T-helper 2 cell treated with Interferon-gamma antibody and Interleukin-4, amounts not matched to agents 100 ng/mL and 5 ng/mL, for 36 hours (primary cell): Measurements from ENCODE around the gene SPTA1. TPM values are rescaled to one million over a fixed set of nuclear protein-coding genes. Genes with fewer than 3 reads are reported as not detected.

ENCODE experiments used
- intact Hi-C: fragments of 100-400 bp; cut with micrococcal nuclease; formaldehyde crosslinking; loops from one replicate; pipeline ENCODE4 v1.15.1; 2023
- total RNA-seq: library from RNA; stranded (reverse); gene quantifications from 2 replicates; pipeline ENCODE4 v1.2.3, GENCODE V29; 2022

Gene SPTA1
- total RNA-seq, 1 donor from 2014 or later: not detected

DNA sequence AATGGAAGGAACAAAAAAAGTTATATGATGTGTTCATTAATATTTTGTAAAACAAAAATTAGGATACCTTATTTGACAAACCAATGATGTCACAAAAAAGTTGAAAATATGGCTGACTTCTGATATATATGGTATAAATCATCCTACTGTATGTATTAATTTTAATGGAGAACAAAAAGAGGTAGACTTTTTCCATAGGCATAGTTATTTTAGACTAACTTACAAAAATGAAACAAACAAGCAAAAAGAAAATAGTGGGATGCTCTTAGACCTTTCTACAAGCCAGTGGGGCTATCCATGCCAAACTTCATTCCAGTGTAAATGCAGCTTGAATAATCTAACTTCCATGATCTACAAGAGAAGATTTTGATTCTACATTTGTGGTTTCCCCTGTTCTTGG is 522 bp upstream of the SPTA1 start:
- intact Hi-C loops: no loop called here

GRCh38 chr1:158685085-158685484 is 1.4 kb downstream of the SPTA1 start:
- intact Hi-C loops: no loop called here

DNA sequence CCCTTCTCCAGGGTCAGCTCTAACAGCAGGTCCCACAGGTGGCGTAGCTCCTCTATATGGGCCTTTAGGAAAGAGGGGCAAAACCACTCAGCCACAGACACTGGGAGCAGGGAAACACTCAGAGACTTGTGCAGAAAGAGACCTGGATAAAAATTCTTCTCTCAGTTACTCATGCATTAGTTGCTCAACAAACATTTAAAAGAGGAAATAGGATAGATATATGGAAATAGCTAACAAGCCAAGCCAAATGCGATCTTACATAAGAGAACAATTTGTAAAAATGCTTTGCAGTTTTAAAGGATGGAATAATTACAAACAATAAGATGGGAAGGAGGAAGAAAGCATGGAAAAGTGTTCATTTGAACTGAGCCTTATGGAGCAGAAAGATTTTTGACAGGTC is 4.9 kb downstream of the SPTA1 start:
- intact Hi-C loops: no loop called here

DNA sequence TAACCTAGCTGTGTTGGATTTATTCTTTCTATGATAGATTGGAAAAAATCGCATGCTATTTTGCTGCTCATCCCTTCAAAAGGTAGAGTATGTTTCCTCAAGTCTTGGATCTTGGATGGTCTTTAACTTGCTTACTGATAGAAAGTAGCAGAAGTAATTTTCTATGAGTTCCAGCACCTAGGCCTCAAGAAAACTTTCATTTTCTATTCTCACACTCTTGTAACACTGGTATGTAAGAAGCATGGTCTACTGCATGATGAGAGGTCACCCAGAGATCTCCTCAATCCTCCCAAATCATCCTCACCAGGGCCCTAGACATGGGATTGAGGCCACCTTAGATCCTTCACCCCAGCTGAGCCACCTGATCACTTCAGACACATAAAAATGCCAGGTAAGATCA is 7.2 kb downstream of the SPTA1 start:
- intact Hi-C loops: no loop called here

DNA sequence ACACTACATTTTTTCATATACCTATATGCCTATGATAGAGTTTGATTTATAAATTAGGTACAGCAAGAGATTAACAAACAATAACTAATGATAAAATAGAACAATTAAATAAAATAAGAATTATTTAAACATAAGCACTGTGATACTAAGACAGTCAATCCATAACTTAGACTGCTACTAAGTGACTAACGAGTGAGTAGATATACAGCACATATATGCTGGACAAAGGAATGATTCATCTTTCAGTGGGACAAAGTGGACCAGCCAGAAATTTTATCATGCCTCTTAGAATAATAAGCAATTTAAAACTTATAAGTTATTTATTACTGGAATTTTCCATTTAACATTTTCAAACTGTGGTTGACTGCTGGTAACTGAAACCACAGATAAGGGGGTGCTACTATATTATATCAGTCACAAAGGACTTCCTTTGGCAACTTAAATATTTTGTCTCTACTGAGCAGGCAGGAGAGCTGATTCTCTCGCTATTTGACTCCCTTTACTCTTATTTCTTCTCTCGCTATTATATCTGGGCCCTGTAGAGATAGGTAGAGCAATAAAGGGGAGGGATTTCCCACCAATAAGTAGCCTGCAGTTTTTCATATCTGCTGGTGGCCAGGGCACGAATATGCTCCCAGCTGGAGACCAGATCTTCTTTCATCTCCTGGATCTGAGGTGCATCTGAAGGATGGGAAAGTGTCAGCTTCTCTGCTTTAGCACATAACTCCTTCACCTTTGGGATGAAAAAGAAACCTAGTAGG is 10.8 kb downstream of the SPTA1 start:
- intact Hi-C loops: no loop called here

- intact Hi-C loops: no loop called here
Observed at GRCh38 chr1:158674302-158674701, 12.2 kb downstream of the SPTA1 start.

GRCh38 chr1:158666037-158666436 is 20.5 kb downstream of the SPTA1 start:
- intact Hi-C loops: no loop called here

DNA sequence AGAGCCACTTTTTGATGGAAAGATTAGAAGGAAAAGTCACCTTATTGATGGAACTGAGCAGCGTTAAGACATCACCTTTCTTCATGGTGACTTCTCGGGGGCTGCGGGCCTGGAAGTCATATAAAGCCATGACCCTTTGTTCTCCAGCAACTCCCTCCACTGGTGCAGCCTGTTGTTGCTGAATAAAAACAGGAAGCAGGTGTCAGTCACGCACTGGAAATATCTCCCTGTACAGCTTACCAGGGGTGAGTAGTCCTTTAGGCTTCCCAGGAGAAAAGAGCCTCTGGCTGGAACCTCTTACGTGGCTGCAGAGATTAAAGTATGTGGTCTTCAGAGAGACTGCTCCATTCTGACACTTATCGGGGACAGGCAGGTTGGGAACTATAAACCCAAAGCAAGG is 31.9 kb downstream of the SPTA1 start:
- intact Hi-C loops: loop anchor here (10.0 kb wide), 1 partner anchor 340 kb away; no protein-coding TSS in a partner anchor

DNA sequence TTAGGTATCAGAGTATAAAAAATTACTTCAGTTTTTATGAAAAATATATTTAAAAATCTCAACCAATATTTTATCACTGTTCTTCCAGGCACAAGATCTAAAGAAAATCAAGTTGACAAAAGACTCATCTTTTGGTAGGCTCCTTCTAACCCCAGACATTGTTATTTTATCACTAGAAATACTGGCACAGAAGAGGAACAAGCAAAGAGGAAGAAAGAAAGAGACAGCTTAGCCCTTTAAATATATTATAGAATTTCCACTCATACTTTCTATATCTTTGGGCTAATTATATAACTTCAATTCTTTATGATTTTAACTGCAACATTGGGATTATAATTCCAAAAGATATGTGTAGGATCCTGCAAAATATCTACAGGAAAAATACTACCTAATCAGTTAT is 32.4 kb downstream of the SPTA1 start:
- intact Hi-C loops: loop anchor here (10.0 kb wide), 1 partner anchor 341 kb away; no protein-coding TSS in a partner anchor

DNA sequence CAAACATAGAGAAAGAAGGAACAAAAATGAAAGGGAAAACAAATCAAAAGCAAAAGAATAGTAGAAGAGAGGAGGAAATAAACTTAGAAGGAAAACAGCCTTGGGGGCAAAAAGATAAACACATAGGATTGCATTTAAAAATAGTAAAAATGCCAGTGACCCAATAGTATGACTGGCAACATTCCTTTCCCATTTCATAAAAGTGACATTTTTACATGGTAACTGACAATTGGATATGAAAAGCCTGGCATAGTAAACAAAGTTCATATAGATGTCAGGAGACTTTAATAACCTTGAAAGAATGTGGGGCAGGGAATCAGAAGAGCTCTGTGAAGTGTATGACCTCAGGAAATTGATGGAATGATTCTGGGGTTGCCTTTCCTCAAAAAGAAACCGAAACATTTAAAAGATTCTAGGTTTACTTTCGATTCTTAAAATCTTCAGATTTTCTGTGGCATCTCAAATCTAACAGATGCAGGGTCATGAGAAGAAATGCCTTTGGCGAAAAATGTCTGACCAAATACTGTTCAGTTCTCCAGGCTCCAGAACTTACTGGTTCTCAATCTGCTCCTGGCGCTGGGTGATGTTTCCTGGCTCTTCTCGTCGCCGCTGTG is 33.7 kb downstream of the SPTA1 start:
- intact Hi-C loops: loop anchor here (10.0 kb wide), 1 partner anchor 342 kb away; no protein-coding TSS in a partner anchor

GRCh38 chr1:158649052-158649451 is 37.5 kb downstream of the SPTA1 start:
- intact Hi-C loops: no loop called here

- intact Hi-C loops: no loop called here
Observed at GRCh38 chr1:158646465-158646864, 40.0 kb downstream of the SPTA1 start.

DNA sequence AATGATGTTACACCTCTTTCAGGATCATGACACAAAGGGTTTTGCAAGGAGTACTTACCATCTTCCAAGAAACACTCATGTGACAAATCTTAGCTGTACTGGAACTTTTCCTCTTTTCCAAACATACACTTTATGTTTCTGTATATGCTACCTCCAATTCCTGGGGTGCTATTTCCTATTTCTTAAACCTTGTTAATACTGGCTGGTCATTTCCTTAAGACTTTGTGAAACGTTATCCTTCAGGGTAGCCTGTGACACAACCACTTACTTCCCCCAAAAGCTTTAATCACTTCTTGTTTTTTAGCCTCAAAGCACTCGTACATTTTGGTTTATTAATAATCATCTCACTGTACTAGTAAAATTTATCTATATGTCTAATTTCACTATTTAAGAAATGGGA is 42.1 kb downstream of the SPTA1 start:
- intact Hi-C loops: no loop called here

DNA sequence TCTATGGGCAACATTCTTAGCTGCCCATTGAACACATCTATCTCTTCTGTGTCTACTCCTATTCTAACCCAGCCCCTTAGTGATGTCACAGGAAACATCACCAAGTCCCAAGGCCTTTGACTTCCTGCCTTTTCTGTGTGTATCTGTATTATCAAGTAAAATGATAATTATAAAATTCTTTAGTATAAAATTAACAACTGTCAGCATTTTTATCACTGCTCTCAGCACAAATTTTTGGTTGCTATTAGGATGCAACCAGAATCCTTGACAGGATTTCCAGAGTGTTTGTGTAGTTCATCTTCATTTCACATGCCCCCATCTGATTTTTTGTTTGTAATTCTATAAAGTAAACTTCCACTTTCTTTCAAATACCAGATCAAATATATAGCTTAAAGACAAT is 47.6 kb downstream of the SPTA1 start:
- intact Hi-C loops: no loop called here

DNA sequence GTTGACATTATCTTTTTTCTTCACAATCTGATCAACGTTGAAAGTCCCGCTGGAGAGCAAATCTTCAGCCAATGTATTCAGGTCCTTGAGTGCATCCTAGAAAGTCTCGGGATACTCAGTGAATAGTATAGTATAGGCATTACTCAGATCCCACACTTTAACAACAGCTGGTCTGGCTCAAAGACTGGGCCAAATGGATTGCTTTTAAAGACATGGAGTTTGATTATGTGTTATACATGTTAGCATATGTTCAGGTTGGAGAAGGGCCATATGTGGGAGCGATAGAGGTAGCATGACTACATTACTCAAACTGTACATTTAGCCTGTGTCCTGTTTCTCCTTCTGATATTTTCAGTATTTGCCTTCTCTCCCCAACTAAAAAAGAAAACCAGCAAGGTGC is 48.4 kb downstream of the SPTA1 start:
- intact Hi-C loops: no loop called here

DNA sequence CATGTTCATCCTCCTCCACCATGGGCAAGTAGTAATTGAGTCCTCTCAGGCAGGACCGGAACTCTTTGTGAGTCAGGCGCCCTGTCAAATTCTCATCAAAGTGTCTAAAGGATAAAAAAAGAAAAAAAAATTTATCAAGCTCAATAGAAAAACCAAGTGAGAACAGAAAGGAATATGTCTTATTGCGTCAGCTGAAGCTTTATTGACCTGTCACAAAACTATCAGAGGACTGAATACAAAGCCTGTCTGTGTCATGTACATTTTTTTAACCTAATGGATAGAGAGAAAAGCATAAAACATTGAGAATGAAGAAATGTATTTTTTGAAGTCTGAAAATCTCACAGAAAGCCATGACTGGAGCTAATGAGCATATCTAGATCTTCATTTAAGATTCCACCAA is 72.8 kb downstream of the SPTA1 start:
- intact Hi-C loops: no loop called here

DNA sequence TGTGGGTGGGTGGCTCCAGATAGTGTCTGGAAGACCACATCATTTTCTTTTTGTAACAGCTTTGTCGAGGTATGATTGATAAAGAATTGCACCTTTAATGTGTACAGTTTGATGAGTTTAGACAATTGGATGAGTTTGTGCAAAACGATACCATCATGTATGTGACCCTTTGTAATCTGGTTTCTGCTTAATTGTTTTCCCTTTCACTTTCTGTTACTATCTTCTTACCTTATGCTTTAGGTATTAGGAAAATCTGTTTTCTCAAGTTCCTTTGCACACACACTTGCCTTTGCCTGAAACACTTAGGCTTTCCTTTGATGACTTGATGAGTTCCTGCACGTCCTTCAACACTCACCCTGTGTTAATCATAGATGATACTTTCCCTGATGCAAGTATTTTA is 74.6 kb downstream of the SPTA1 start:
- intact Hi-C loops: no loop called here

DNA sequence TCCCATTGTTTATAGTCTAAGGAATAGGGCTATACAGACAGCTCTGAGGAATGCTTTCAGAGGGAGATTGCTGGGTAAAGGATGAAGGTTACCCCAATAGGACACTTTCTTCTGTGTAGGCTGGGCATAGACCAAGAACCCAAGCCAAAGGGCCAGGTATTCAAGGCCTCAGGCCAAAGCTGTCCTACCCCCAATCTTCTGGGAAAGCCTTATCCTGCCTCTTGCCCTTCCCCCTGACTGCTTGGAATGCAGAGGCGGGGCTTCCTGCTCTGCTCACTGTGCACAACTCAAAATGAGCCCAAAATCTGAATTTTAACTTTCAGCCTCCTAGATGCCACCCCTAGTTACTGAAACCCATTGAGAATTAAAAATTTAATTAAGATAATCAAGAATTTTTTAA is 79.2 kb downstream of the SPTA1 start:
- intact Hi-C loops: no loop called here

DNA sequence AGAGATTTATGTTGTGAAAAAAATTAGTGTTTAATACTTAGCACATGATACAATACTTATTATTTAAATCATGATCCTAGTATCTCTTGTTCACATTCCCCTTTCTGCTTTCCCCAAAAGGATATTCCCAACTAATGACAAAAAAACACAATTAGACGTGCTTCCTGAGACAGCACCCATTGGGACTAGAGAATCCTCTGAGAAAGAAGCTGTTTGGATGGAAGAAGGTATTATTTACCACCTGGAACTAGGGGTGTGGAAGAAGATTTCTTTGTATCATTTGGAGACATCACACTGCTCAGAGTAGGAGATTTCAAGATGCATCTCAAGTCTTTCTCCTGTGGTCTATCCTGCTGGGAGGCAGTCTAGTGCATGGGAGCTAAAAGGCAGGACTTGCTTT is 81.5 kb downstream of the SPTA1 start, which contains the start of gene OR10Z1:
TSS of gene OR10Z1 (plus strand) at position 301 of the 400 bp plus-strand sequence. CDS start 1,171 bp downstream, outside the sequence.
- intact Hi-C loops: no loop called here

GRCh38 chr1:158600735-158601134 is 85.8 kb downstream of the SPTA1 start:
- intact Hi-C loops: no loop called here

DNA sequence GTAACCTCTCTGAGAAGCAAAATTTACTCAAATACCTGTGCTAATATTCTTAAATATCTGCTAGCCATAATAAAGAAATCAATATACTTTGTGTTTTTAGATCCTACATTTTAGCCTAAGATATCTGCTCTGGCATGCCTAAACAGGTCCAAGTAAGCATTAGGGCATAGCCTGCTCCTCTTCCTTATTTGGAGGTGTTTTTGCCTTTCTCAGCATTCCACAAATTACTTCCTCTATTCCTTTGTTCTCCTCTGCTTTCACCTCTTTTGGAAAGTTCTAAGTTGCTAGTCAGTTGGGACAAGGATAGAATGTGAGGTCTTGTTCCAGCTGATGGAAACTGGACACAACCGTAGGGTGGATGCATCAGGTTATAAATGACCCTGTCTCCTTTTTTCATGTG is 99.6 kb downstream of the SPTA1 start:
- intact Hi-C loops: no loop called here

GRCh38 chr1:158583962-158584361 is 102.6 kb downstream of the SPTA1 start:
- intact Hi-C loops: no loop called here

GRCh38 chr1:158579733-158580132 is 106.8 kb downstream of the SPTA1 start, which contains the start of gene OR10X1:
OR10X1 (minus strand) TSS chr1:158579899; CDS start chr1:158579899, 0 bp downstream.
- intact Hi-C loops: no loop called here
